ENCODE results near the gene NSUN7.

NSUN7 gene

GRCh38 chr4:40846532-40846931 is 96.8 kb downstream of the NSUN7 start:
- H3K36me3 ChIP-seq (ENCODE audit: insufficient read depth, low read length), result peaks cover 2% of the 10 kb centered on the region
- no peak overlapping the region for H2AFZ ChIP-seq (ENCODE audit: low read depth, low read length)
- peaks cover 23% of the 10 kb centered on the region for H3K4me1 ChIP-seq (ENCODE audit: insufficient read depth, low read length)
- no peak overlapping the region for H3K4me3 ChIP-seq (ENCODE audit: low read length)
- no peaks in the 10 kb centered on the region for H3K9me3 ChIP-seq (ENCODE audit: low read length)
- H3K27me3 ChIP-seq (ENCODE audit: insufficient read depth, low read length), result no peaks in the 10 kb centered on the region

GRCh38 chr4:40848251-40848650 is 98.5 kb downstream of the NSUN7 start:
- H3K27me3 ChIP-seq (ENCODE audit: insufficient read depth, low read length), result no peaks in the 10 kb centered on the region
- no peak overlapping the region for H2AFZ ChIP-seq (ENCODE audit: low read depth, low read length)
- no peaks in the 10 kb centered on the region for H3K9me3 ChIP-seq (ENCODE audit: low read length)
- no peak overlapping the region for H3K4me3 ChIP-seq (ENCODE audit: low read length)
- H3K36me3 ChIP-seq (ENCODE audit: insufficient read depth, low read length), result no peaks in the 10 kb centered on the region
- H3K4me1 ChIP-seq (ENCODE audit: insufficient read depth, low read length), result peaks cover 16% of the 10 kb centered on the region

DNA sequence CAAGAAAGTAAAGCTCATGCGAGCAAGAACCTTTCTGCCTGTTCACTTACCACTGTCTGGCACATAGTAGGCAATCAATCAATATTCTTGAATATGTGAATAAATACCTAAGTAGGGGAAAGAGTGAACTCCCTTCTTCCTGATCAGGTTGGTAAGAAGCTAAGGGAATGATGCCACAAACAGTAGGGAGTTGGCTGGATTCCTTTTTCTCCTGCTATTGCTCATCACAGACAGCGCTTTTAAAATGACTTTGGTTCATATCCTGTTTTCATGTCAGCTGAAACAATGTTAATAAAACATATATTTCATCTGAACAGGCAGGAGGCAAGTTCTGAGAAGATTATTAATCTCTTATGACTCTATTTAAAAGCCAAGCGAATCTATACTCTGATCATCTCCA is 99.2 kb downstream of the NSUN7 start:
- H3K4me3 ChIP-seq (ENCODE audit: low read length), result no peak overlapping the region
- H3K9me3 ChIP-seq (ENCODE audit: low read length), result no peaks in the 10 kb centered on the region
- H3K27me3 ChIP-seq (ENCODE audit: insufficient read depth, low read length), result no peaks in the 10 kb centered on the region
- no peak overlapping the region for H2AFZ ChIP-seq (ENCODE audit: low read depth, low read length)
- peaks cover 16% of the 10 kb centered on the region for H3K4me1 ChIP-seq (ENCODE audit: insufficient read depth, low read length)
- no peaks in the 10 kb centered on the region for H3K36me3 ChIP-seq (ENCODE audit: insufficient read depth, low read length)

GRCh38 chr4:40850496-40850895 is 100.7 kb downstream of the NSUN7 start:
- Histone ChIP-seq H3K4me1 (ENCODE audit: insufficient read depth, low read length) (peaks cover 22% of the 10 kb centered on the region), H3K4me3 (ENCODE audit: low read length) (no peak overlapping the region), H3K9me3 (ENCODE audit: low read length) (no peaks in the 10 kb centered on the region), H3K36me3 (ENCODE audit: insufficient read depth, low read length) (no peaks in the 10 kb centered on the region), H3K27me3 (ENCODE audit: insufficient read depth, low read length) (no peaks in the 10 kb centered on the region), H2AFZ (ENCODE audit: low read depth, low read length) (no peak overlapping the region)

- H3K27me3 ChIP-seq (ENCODE audit: insufficient read depth, low read length), result peaks cover 4% of the 10 kb centered on the region
Measured at GRCh38 chr4:40856277-40856839, 106.6 kb downstream of the NSUN7 start.

DNA sequence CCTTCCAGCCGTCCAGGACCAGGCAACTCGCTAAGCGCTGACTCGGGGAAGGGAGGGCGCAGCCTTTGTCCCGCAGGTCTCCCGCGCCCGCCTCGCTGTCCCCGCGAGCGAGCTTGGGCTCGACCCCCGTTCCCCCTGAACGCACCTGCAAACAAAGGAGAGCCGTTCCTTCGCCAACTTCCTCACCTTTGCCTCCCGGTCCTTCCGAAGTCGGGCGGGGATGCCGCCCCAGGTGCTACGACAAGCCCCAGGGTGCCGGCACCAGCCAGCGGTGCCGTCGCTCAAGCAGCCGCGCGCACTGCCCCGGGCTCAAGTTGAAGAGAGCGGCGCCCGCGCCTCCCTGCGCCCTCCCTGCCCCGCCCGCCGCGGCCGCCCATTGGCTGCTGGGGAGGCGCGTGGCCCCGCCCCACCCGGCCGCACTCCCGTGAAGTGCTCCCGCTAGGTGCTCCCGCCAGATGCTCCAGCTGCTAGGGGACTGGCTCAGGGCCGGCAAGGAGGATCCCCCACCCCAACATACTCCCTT is 107.1 kb downstream of the NSUN7 start:
- H2AFZ ChIP-seq (ENCODE audit: low read depth, low read length), result peak overlapping the region; percentile 62
- peaks cover 9% of the 10 kb centered on the region for H3K4me1 ChIP-seq (ENCODE audit: insufficient read depth, low read length)
- H3K36me3 ChIP-seq (ENCODE audit: insufficient read depth, low read length), result no peaks in the 10 kb centered on the region
- peaks cover 4% of the 10 kb centered on the region for H3K27me3 ChIP-seq (ENCODE audit: insufficient read depth, low read length)
- peak overlapping the region; percentile 69 for H3K4me3 ChIP-seq (ENCODE audit: low read length)
- H3K9me3 ChIP-seq (ENCODE audit: low read length), result no peaks in the 10 kb centered on the region

More at GRCh38 chr4:40856277-40856839, 106.6 kb downstream of the NSUN7 start:
- peaks cover 9% of the 10 kb centered on the region for H3K4me1 ChIP-seq (ENCODE audit: insufficient read depth, low read length)
- H3K36me3 ChIP-seq (ENCODE audit: insufficient read depth, low read length), result no peaks in the 10 kb centered on the region
- peak overlapping the region; percentile 69 for H3K4me3 ChIP-seq (ENCODE audit: low read length)
- H2AFZ ChIP-seq (ENCODE audit: low read depth, low read length), result peak overlapping the region; percentile 62
- H3K9me3 ChIP-seq (ENCODE audit: low read length), result no peaks in the 10 kb centered on the region

DNA sequence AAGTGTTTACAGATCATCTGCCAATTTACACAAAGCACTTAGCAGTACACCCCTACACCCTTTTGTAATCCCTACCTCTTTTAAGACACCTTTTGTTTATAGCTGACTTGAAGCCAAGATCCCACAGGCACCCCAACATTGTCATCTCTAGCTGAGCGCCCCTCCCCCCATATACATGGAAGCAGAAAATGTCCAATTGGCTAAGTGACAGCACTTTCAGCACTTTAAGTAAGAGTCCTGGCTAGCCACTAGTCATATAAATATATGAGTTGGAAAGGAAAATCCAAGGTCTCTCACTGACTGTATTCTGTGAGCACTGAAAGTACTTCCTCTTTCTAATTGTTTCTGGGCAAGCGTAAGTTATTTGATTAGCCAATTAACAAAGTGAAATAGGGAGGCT is 108.2 kb downstream of the NSUN7 start:
- Histone ChIP-seq H3K4me1 (ENCODE audit: insufficient read depth, low read length) (peaks cover 9% of the 10 kb centered on the region), H2AFZ (ENCODE audit: low read depth, low read length) (no peak overlapping the region), H3K27me3 (ENCODE audit: insufficient read depth, low read length) (peaks cover 4% of the 10 kb centered on the region), H3K36me3 (ENCODE audit: insufficient read depth, low read length) (no peaks in the 10 kb centered on the region), H3K9me3 (ENCODE audit: low read length) (no peaks in the 10 kb centered on the region), H3K4me3 (ENCODE audit: low read length) (no peak overlapping the region)

DNA sequence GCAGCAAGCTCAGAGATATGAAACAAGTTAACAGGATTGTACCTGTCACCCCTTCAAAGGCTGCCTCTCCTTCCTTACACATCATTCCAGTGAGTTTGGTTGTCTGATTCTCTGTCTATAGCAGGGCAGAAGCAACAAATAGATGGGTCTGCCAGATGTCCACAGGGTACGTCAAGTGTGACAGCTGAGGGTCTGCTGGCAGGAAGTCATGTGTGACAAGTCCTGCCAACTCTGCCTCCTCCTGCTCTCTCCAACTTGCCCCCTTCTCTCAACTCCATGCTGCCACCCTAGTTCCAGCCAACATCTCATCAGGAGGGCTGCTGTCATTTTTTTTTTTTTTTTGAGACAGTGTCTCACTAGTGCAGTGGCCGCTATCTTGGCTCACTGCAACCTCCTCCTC is 109.2 kb downstream of the NSUN7 start:
- Histone ChIP-seq H2AFZ (ENCODE audit: low read depth, low read length) (no peak overlapping the region), H3K4me3 (ENCODE audit: low read length) (no peak overlapping the region), H3K36me3 (ENCODE audit: insufficient read depth, low read length) (no peaks in the 10 kb centered on the region), H3K27me3 (ENCODE audit: insufficient read depth, low read length) (peaks cover 4% of the 10 kb centered on the region), H3K9me3 (ENCODE audit: low read length) (no peaks in the 10 kb centered on the region), H3K4me1 (ENCODE audit: insufficient read depth, low read length) (peaks cover 9% of the 10 kb centered on the region)

All from neuron (in vitro differentiated cells).